Mesothelial cell of epicardium (in vitro differentiated cells): ENCODE results near the gene DYNAP. TPM values are rescaled to one million over a fixed set of nuclear protein-coding genes. Genes with fewer than 3 reads are reported as not detected.

Source experiments
- DNase-seq, 2 experiments: peaks; one replicate each; pipeline ENCODE4 v3.0.0; 2021; ENCODE audit warnings: low spot score in 2 of 2; ENCODE audit not compliant: unreplicated experiment in 2 of 2
- H3K27ac Mint-ChIP-seq: 2 replicates; pipeline ENCODE4 v1.8.0; 2021; ENCODE audit warnings: mixed read lengths
- H3K27me3 Mint-ChIP-seq: 2 replicates; pipeline ENCODE4 v1.8.0; 2021; ENCODE audit warnings: low read depth, mixed read lengths
- H3K36me3 Mint-ChIP-seq: 2 replicates; pipeline ENCODE4 v1.8.0; 2021; ENCODE audit warnings: mixed read lengths
- H3K4me1 Mint-ChIP-seq: 2 replicates; pipeline ENCODE4 v1.8.0; 2021; ENCODE audit warnings: mixed read lengths
- H3K4me3 Mint-ChIP-seq: 2 replicates; pipeline ENCODE4 v1.8.0; 2021; ENCODE audit warnings: mild to moderate bottlenecking, moderate library complexity, mixed read lengths
- H3K9me3 Mint-ChIP-seq: 2 replicates; pipeline ENCODE4 v1.8.0; 2021; ENCODE audit warnings: mixed read lengths
- total RNA-seq: library from RNA; stranded (reverse); gene quantifications from 3 replicates; pipeline ENCODE4 v1.2.1, GENCODE V29; 2021
- TF ChIP-seq, protein P1 (sequence below): fragments of 200-600 bp; sonication (generic); IDR thresholded peaks from one replicate; pipeline ENCODE4 v1.5.0; 2021; ENCODE audit warnings: antibody characterized with exemption; ENCODE audit not compliant: unreplicated experiment

DYNAP gene
- total RNA-seq, 1 donor from 2014 or later, result not detected

- H3K27ac Mint-ChIP-seq, result no peak overlapping the region
- no peak overlapping the region for H3K4me3 Mint-ChIP-seq
Observed at GRCh38 chr18:54636217-54636616, 45.2 kb downstream of the DYNAP start.

GRCh38 chr18:54641734-54642133 is 50.7 kb downstream of the DYNAP start:
- Mint-ChIP-seq H3K36me3 (no peaks in the 10 kb centered on the region), H3K27ac (no peak overlapping the region), H3K4me3 (no peak overlapping the region), H3K4me1 (no peaks in the 10 kb centered on the region), H3K27me3 (no peaks in the 10 kb centered on the region), H3K9me3 (peaks cover 3% of the 10 kb centered on the region)
- no peak for DNase-seq
- TF ChIP-seq, protein P1, sequence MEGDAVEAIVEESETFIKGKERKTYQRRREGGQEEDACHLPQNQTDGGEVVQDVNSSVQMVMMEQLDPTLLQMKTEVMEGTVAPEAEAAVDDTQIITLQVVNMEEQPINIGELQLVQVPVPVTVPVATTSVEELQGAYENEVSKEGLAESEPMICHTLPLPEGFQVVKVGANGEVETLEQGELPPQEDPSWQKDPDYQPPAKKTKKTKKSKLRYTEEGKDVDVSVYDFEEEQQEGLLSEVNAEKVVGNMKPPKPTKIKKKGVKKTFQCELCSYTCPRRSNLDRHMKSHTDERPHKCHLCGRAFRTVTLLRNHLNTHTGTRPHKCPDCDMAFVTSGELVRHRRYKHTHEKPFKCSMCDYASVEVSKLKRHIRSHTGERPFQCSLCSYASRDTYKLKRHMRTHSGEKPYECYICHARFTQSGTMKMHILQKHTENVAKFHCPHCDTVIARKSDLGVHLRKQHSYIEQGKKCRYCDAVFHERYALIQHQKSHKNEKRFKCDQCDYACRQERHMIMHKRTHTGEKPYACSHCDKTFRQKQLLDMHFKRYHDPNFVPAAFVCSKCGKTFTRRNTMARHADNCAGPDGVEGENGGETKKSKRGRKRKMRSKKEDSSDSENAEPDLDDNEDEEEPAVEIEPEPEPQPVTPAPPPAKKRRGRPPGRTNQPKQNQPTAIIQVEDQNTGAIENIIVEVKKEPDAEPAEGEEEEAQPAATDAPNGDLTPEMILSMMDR, result no peak

More at GRCh38 chr18:54636217-54636616, 45.2 kb downstream of the DYNAP start:
- Mint-ChIP-seq H3K27me3 (no peaks in the 10 kb centered on the region), H3K4me1 (no peaks in the 10 kb centered on the region), H3K9me3 (no peaks in the 10 kb centered on the region), H3K36me3 (no peaks in the 10 kb centered on the region)
- no peak for DNase-seq
- TF ChIP-seq, protein P1, result no peak

DNA sequence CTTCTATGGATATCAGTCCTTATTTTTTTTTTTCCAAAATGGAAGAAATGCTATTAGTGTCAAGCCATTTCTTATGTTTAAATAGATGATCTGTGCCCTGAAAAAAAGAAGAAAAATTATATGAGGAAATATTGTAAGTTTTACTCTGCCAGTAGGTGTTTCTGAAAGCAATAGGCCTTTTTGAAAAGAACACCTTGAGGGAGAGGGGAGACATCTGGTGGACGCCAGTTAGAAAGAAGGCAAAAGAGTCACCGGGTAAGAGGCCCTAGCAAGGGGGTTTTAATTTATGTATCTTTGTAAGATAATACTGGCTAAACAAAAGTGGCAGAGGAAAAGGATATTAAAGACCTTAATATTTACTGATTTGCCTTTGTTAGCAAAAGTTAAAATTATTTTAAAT is 56.1 kb downstream of the DYNAP start:
- Mint-ChIP-seq H3K9me3 (peaks cover 3% of the 10 kb centered on the region), H3K4me1 (no peaks in the 10 kb centered on the region), H3K4me3 (no peak overlapping the region), H3K36me3 (no peaks in the 10 kb centered on the region), H3K27ac (no peak overlapping the region), H3K27me3 (no peaks in the 10 kb centered on the region)
- no peak for DNase-seq
- TF ChIP-seq, protein P1, result no peak

Other genes starting within 250 kb of the DYNAP start
- gene STARD6, start 233.4 kb upstream of the DYNAP start, total RNA-seq, result not detected in 3 replicates
- gene C18orf54, start 233.3 kb upstream of the DYNAP start, total RNA-seq, result 5.9 to 6.5 TPM (median 6.2 TPM) in 3 replicates
- 0.63 to 1.3 TPM (median 0.98 TPM) in 3 replicates for gene RAB27B, start 237.2 kb downstream of the DYNAP start, total RNA-seq